ENCODE data around the gene MRPL9.
"Not testable (repeated sequence)": the region's sequence is repeated elsewhere in the genome, so short reads cannot be mapped to it uniquely, and the experiment has no call there.

Gene MRPL9

DNA sequence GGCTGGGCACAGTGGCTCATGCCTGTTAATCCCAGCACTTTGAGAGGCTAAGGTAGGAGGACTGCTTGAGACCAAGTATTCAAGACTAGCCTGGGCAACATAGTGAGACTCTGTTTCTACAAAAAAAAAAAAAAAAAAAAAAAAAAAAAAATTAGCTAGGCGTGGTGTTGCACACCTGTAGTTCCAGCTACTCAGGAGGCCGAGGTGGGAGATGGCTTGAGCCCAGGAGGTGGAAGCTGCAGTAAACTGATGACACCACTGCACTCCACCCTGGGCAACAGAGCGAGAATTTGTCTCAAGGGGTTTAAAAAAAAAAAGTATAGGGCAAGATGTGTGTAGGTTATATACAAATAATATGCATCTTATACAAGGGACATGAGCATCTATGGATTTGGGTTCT, 24.4 kb upstream of the MRPL9 start:
- in situ Hi-C loops (cut with MboI; ENCODE audit: low sequenced_read_pairs), result no loop called here

DNA sequence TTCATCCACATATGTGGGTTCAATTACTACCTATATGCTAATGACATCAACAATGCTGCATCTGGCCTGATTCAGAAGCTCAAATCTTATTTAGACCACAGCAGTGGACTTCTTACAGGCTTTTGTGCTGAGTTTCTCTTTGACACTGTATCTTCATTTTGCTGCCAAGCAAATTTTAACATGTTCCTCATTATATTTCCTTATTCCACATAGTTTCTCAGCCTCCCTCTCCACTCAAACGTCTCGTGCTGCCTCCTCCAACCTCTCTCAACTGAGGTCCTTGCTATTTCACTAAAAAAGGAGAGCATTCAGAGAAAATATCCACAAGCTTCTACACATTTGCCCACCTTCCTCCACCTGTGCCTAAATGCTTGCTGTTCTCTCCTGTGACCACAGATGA, 20.5 kb upstream of the MRPL9 start:
- in situ Hi-C loops (cut with MboI; ENCODE audit: low sequenced_read_pairs), result no loop called here

DNA sequence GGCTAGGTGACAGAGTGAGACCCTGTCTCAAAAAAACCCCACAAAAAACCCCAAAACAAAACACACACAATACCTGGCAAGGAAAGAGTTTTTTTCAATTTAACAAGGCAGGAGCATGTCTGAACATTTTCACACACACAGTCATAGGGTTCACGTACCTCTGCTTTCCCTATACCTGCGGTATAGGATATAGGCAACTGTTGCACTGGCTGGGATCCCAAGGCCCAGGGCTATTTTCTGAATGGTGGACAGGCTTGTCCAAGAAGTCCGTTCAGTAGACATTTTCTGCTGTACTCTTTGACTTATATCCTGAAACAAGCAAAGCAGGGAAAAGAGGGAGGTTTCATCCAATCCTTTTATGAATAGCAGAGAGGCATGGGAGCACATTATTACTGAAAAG, 19.4 kb upstream of the MRPL9 start:
- in situ Hi-C loops (cut with MboI; ENCODE audit: low sequenced_read_pairs), result no loop called here

DNA sequence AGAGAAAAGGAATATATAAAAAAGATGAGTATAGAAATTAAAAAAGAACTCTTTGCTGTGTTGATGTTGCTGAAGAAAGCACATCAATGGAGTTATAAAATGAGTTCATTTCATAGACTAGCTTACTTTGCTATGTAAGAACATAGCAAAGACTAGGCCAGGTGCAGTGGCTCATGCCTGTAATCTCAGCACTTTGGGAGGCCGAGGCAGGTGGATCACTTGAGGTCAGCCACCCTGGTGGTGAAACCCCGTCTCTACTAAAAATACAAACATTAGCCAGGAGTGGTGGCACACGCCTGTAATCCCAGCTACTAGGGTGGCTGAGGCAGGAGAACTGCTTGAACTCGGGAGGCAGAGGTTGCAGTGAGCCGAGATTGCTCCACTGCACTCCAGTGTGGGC, 18.7 kb upstream of the MRPL9 start:
- in situ Hi-C loops (cut with MboI; ENCODE audit: low sequenced_read_pairs), result not testable (repeated sequence)

GRCh38 chr1:151780736-151781135, 17.4 kb upstream of the MRPL9 start:
- in situ Hi-C loops (cut with MboI; ENCODE audit: low sequenced_read_pairs), result not testable (repeated sequence)

GRCh38 chr1:151779852-151780251, 16.6 kb upstream of the MRPL9 start:
- in situ Hi-C loops (cut with MboI; ENCODE audit: low sequenced_read_pairs), result no loop called here

- in situ Hi-C loops (cut with MboI; ENCODE audit: low sequenced_read_pairs), result no loop called here
These were observed 14.0 kb upstream of the MRPL9 start for GRCh38 chr1:151777317-151777716.

GRCh38 chr1:151776665-151777062, 13.4 kb upstream of the MRPL9 start:
- in situ Hi-C loops (cut with MboI; ENCODE audit: low sequenced_read_pairs), result no loop called here

DNA sequence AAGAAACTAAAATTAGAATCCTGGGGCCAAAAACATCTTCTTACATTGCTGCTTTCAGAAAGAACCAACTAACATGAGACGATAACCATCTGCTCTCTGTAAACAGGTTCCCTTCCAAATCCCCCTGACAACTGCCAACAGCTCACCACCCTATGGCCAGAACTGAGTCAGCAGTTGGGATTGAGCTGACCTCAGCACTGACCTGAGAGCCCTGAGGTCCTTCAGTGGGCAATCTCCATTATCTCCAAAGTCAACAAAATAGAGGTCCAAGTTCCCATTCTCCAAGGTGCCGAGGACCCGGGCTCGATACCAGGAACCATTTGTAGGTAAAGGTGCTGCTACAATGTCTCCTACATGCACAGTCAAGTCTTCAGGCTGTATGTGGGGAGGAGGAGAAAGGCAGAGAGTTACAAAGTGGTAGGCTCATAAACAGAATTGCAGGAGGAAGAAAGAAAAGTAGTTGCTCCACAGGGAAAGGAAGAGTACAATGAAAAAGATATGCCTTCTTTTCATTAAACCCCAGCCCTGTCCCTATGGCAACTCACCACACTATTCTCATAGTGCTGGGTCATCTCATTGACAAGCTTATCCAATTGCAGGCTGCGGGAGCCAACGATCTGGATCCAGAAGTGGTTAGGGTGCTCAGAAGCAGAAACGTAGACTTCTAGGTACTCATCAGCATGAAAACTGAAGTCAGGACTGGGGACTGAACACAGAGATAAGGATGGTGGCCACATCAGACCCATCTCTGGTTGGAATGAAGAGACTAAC, 12.8 kb upstream of the MRPL9 start:
- in situ Hi-C loops (cut with MboI; ENCODE audit: low sequenced_read_pairs), result no loop called here

GRCh38 chr1:151774256-151774922, 11.1 kb upstream of the MRPL9 start:
- in situ Hi-C loops (cut with MboI; ENCODE audit: low sequenced_read_pairs), result no loop called here

DNA sequence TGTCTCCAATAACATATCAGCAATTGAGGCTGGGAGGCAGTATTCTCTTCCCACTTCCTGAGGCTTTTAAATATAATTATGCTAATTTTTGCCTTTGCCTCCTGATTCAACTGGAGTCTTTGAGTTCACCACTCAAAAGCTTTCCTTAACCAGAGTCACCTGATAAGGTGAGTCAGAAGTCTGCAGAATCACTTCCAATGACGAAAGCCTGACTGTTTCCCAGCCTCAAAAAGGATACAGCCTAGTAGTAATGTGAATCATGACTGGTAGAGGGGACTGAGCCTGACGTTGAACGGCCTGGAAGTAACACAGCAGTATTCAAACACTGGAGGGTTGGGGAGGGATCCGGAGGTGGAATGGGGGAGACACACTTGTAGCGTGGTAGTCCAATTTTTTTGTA, 10.4 kb upstream of the MRPL9 start:
- in situ Hi-C loops (cut with MboI; ENCODE audit: low sequenced_read_pairs), result no loop called here

GRCh38 chr1:151769270-151769669, 6.0 kb upstream of the MRPL9 start:
- in situ Hi-C loops (cut with MboI; ENCODE audit: low sequenced_read_pairs), result not testable (repeated sequence)

DNA sequence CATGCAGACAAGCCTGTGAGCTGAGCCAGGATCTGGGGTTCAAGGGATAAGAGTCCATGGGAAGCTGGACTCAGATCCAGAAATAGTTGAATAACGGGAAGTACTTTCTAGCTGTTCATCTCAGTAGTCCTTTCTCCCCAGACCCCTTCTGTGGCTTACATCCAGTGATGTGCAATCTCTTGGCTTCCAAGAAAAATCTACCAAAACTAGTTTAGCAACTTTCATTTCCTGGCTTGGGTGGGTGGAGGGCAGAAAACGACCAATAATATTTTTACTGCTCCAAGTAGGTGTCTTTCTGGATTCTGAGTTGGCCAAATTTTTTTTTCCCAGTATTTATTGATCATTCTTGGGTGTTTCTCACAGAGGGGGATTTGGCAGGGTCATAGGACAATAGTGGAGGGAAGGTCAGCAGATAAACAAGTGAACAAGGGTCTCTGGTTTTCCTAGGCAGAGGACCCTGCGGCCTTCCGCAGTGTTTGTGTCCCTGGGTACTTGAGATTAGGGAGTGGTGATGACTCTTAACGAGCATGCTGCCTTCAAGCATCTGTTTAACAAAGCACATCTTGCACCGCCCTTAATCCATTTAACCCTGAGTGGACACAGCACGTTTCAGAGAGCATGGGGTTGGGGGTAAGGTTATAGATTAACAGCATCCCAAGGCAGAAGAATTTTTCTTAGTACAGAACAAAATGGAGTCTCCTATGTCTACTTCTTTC, 5.2 kb upstream of the MRPL9 start:
- in situ Hi-C loops (cut with MboI; ENCODE audit: low sequenced_read_pairs), result not testable (repeated sequence)

- in situ Hi-C loops (cut with MboI; ENCODE audit: low sequenced_read_pairs), result no loop called here
These were observed 694 bp upstream of the MRPL9 start for GRCh38 chr1:151763990-151764389.

GRCh38 chr1:151760597-151761385, 2.5 kb downstream of the MRPL9 start:
- in situ Hi-C loops (cut with MboI; ENCODE audit: low sequenced_read_pairs), result no loop called here

DNA sequence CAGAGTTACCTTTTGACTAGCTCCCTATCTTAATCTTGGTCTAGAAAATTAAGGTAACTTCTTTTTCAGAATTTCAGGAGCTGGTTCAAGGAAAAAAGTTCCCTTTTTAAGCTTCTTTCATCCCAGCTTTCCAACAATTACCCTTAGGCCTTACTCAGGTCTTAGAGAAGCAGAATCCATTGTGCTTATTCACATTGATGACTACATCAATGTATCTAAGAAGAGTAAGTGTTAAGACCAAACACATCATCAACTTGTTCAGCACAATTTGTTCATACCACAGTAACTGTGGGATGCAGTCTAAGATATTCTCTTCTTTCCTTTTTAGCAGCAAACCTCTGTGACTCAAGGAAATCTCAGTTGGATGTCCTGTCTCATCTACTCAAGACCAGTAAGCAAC, 4.1 kb downstream of the MRPL9 start:
- in situ Hi-C loops (cut with MboI; ENCODE audit: low sequenced_read_pairs), result no loop called here

- in situ Hi-C loops (cut with MboI; ENCODE audit: low sequenced_read_pairs), result no loop called here
These were observed 7.0 kb downstream of the MRPL9 start for GRCh38 chr1:151756291-151756690.

GRCh38 chr1:151741516-151741915, 21.8 kb downstream of the MRPL9 start:
- in situ Hi-C loops (cut with MboI; ENCODE audit: low sequenced_read_pairs), result loop anchor here (25.0 kb wide), 1 partner anchor 304 kb away; no protein-coding TSS in a partner anchor

DNA sequence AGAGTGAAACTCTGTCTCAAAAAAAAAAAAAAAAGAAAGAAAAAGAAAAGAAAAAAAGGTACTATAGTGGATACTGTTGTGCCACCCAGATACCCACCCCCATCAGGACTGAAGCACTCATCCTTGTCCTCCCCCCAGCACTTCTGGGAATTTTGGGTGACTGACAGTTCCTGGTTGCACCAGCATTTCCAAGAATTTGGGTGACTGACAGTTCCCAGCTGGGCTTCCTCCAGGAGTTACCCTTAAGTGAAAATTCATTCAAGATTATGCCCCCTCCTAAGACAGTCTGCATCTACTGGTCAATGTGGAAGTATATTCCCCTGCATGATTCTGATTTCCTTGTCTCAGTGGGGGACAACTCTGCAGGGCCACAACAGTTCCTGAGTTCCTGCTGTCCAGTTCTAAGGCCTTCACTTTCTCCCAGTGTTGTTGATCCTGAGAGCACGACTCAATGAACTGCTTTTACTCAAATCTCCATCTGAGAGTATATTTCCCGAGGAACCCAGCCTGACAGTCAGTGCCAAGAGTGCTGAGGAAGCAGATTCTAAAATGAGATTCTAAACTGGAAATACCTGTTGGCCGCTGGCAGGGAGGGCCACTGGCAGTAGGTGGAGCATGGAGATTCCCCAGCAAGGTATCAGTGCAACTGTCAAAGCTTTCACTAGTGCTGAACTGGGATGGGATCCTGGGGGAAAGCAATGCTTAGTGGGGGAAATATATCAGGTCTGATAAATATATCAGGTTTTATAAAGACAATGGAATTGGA, 23.5 kb downstream of the MRPL9 start:
- in situ Hi-C loops (cut with MboI; ENCODE audit: low sequenced_read_pairs), result loop anchor here (25.0 kb wide), 1 partner anchor 302 kb away; no protein-coding TSS in a partner anchor

DNA sequence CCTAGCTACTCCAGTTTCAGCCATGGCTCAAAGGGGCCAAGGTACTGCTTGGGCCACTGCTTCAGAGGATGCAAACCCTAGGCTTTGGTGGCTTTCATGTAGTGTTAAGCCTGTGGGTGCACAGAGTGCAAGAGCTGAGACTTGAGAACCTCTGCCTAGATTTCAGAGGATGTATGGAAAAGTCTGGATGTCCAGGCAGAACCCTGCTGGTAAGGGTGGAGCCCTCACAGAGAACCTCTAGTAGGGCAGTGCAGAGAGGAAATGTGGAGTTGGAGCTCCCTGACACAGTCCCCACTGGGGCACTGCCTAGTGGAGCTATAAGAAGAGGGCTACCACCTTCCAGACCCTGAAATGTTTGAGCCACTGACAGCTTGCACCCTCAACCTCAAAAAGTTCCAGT, 25.8 kb downstream of the MRPL9 start:
- in situ Hi-C loops (cut with MboI; ENCODE audit: low sequenced_read_pairs), result loop anchor here (25.0 kb wide), 1 partner anchor 300 kb away; no protein-coding TSS in a partner anchor
